Endothelial cell of umbilical vein (primary cell): Measurements from ENCODE around the gene NTRK1. TPM values are rescaled to one million over a fixed set of nuclear protein-coding genes. Genes with fewer than 3 reads are reported as not detected.

Source experiments
- BruUV-seq: library from RNA; stranded (reverse); fragments of 400-500 nt; replicated peaks from 2 replicates; lab custom pipeline; 2021; lab: Mats Ljungman, UMichigan
- CTCF ChIA-PET: fragments of 300-600, 350-600 bp; sonication (Branson Sonifier 250); formaldehyde crosslinking; loops from one replicate; lab custom pipeline; 2021; ENCODE audit warnings: antibody characterized with exemption, inconsistent platforms; lab: Charles Lee
- POLR2A ChIA-PET: fragments of 300-600, 350-600 bp; sonication (Branson Sonifier 250); formaldehyde crosslinking; loops from one replicate; lab custom pipeline; 2021; ENCODE audit warnings: antibody characterized with exemption, inconsistent platforms; lab: Charles Lee
- DNase-seq: peaks from one replicate; pipeline ENCODE4 v3.0.0-alpha.2; 2011; ENCODE audit warnings: low read depth, low spot score
- FAIRE-seq: peaks from 2 replicates; lab custom pipeline; 2011; peaks lifted over from hg19 to GRCh38; lab: Jason Lieb, UNC
- H2AFZ ChIP-seq: 2 replicates; pipeline ENCODE4 v1.6.0; 2012; ENCODE audit warnings: low read depth, low read length, control low read depth, inconsistent platforms
- H3K27ac ChIP-seq: 2 replicates; pipeline ENCODE4 v1.5.1; 2011; ENCODE audit warnings: low read depth, mild to moderate bottlenecking, control low read depth, low read length, moderate library complexity; ENCODE audit not compliant: insufficient read depth
- H3K27me3 ChIP-seq, 2 experiments: 2 replicates each; pipeline versions ENCODE4 v1.6.0 to v1.6.1; 2011; ENCODE audit warnings: low read length in 2 of 2, mixed read lengths in 1 of 2; ENCODE audit not compliant: control insufficient read depth in 2 of 2, insufficient read depth in 2 of 2
- H3K36me3 ChIP-seq, 2 experiments: 2 replicates in 1 of 2; 3 replicates in 1 of 2; pipeline ENCODE4 v1.5.1; 2011; ENCODE audit warnings: low read length in 2 of 2, mild to moderate bottlenecking in 1 of 2, moderate library complexity in 1 of 2; ENCODE audit not compliant: control insufficient read depth in 2 of 2, insufficient read depth in 2 of 2; ENCODE audit errors: extremely low read depth in 1 of 2
- H3K4me1 ChIP-seq: 3 replicates; pipeline ENCODE4 v1.5.1; 2011; ENCODE audit warnings: mild to moderate bottlenecking, low read length; ENCODE audit not compliant: control insufficient read depth, insufficient read depth; ENCODE audit errors: extremely low read depth
- H3K4me2 ChIP-seq: 2 replicates; pipeline ENCODE4 v1.6.1; 2011; ENCODE audit warnings: low read length, control low read depth, mixed read lengths; ENCODE audit not compliant: insufficient read depth
- H3K4me3 ChIP-seq, 3 experiments: fragments of 200-600 bp in 1 of 3; sonication (generic), shearing (Covaris generic) in 1 of 3; replicated peaks in 1 of 3; 2 replicates each; pipeline ENCODE4 v1.5.1; 2011 to 2016; ENCODE audit warnings: control low read depth in 3 of 3, low read length in 3 of 3, mild to moderate bottlenecking in 2 of 3, inconsistent platforms in 1 of 3, low read depth in 1 of 3, moderate library complexity in 1 of 3; ENCODE audit not compliant: insufficient read depth in 1 of 3
- H3K79me2 ChIP-seq: 2 replicates; pipeline ENCODE4 v1.6.0; 2012; ENCODE audit warnings: low read length, inconsistent platforms; ENCODE audit not compliant: control insufficient read depth, insufficient read depth
- H3K9ac ChIP-seq: replicated peaks from 2 replicates; pipeline ENCODE3; 2011; ENCODE audit warnings: low read length, control low read depth; ENCODE audit not compliant: insufficient read depth; ENCODE audit errors: extremely low read depth
- H3K9me1 ChIP-seq: replicated peaks from 3 replicates; pipeline ENCODE4 v1.6.0; 2011; ENCODE audit warnings: mild to moderate bottlenecking, low read length; ENCODE audit not compliant: control insufficient read depth, insufficient read depth; ENCODE audit errors: extremely low read depth
- H3K9me3 ChIP-seq: replicated peaks from 2 replicates; pipeline ENCODE4 v1.5.1; 2012; ENCODE audit warnings: low read length, inconsistent platforms; ENCODE audit not compliant: control insufficient read depth, insufficient read depth
- H4K20me1 ChIP-seq: replicated peaks from 2 replicates; pipeline ENCODE3; 2011; ENCODE audit warnings: mild to moderate bottlenecking, low read length; ENCODE audit not compliant: control insufficient read depth, insufficient read depth; ENCODE audit errors: extremely low read depth
- EZH2 ChIP-seq: IDR thresholded peaks from 2 replicates; pipeline ENCODE4 v1.6.1; 2012; ENCODE audit warnings: borderline replicate concordance, low read depth, mild to moderate bottlenecking, moderate library complexity, low read length, inconsistent platforms; ENCODE audit not compliant: severe bottlenecking
- FOS ChIP-seq: IDR thresholded peaks from 2 replicates; pipeline ENCODE4 v1.6.1; 2011; ENCODE audit warnings: mild to moderate bottlenecking, low read length, moderate library complexity, borderline replicate concordance; ENCODE audit not compliant: insufficient read depth
- GATA2 ChIP-seq: IDR thresholded peaks from 2 replicates; pipeline ENCODE4 v1.7.0; 2011; ENCODE audit warnings: low read depth, mild to moderate bottlenecking, moderate library complexity, mixed read lengths, low read length; ENCODE audit not compliant: insufficient read length, insufficient read depth
- JUN ChIP-seq: IDR thresholded peaks from 2 replicates; pipeline ENCODE4 v1.6.1; 2011; ENCODE audit warnings: borderline replicate concordance, low read depth; ENCODE audit not compliant: insufficient read length, insufficient read depth
- MYC ChIP-seq: IDR thresholded peaks from one replicate; pipeline ENCODE4 v1.6.1; 2011; ENCODE audit warnings: mild to moderate bottlenecking, low read depth, low read length
- POLR2A ChIP-seq: IDR thresholded peaks from 2 replicates; pipeline ENCODE4 v1.6.1; 2012; ENCODE audit warnings: low read depth, mild to moderate bottlenecking, control low read depth, low read length
- dilution Hi-C: fragments of 300-500 bp; cut with MboI; formaldehyde crosslinking; loops from one replicate; pipeline ENCODE4 v1.15.0; 2019; ENCODE audit warnings: low sequenced_read_pairs; ENCODE audit not compliant: extremely low pct_ligation_motif_present
- intact Hi-C: fragments of 100-400 bp; cut with micrococcal nuclease; formaldehyde crosslinking; loops from one replicate; pipeline ENCODE4 v1.10.0; 2022
- polyA plus RNA-seq, 4 experiments: library from polyadenylated mRNA; depleted of rRNA in 3 of 4; stranded (reverse) in 3 of 4; unstranded in 1 of 4; fragments of >200 nt; gene quantifications; 2 replicates each; pipeline versions ENCODE4 v1.2.1 to v1.2.3, GENCODE V29; 2011 to 2012; ENCODE audit warnings: missing spikeins in 1 of 4
- total RNA-seq: library from RNA; stranded (reverse); gene quantifications from 2 replicates; pipeline ENCODE4 v1.2.3, GENCODE V29; 2021
- TF ChIP-seq, protein P1 (sequence below), 2 donors: IDR thresholded peaks; 1 replicate in 1 of 2; 2 replicates in 1 of 2; pipeline ENCODE4 v1.5.1; 2011; ENCODE audit warnings: low read length in 2 of 2, mild to moderate bottlenecking in 2 of 2, moderate library complexity in 2 of 2, control low read depth in 1 of 2, inconsistent platforms in 1 of 2, low read depth in 1 of 2; ENCODE audit not compliant: insufficient read depth in 1 of 2; ENCODE audit errors: extremely low read depth in 1 of 2
- TF ChIP-seq, protein P2 (sequence below): IDR thresholded peaks from 2 replicates; pipeline ENCODE4 v1.6.1; 2011; ENCODE audit not compliant: insufficient read depth, insufficient read length

The NTRK1 gene
- total and polyA plus RNA-seq, 2 donors (not counting 3 experiments of a cell fraction or from before 2014, with no cell fraction given): 0.07 TPM; not detected in 1

GRCh38 chr1:156912310-156912709, 51.6 kb downstream of the NTRK1 start:
- H3K4me2 ChIP-seq: no peak overlapping the region
- H3K9me3 ChIP-seq: no peaks in the 10 kb centered on the region
- no peaks in the 10 kb centered on the region for H3K9me1 ChIP-seq
- DNase-seq (no peak), FAIRE-seq (no peak)
- POLR2A ChIA-PET: no interaction called here
- H3K36me3 ChIP-seq: peaks cover 8 to 69% of the 10 kb centered on the region in 2 experiments
- no TSS peak for BruUV-seq
- peaks cover 4% of the 10 kb centered on the region for H3K4me1 ChIP-seq
- TF ChIP-seq MYC (no peak), POLR2A (peak; percentile 27), FOS (no peak), GATA2 (no peak), EZH2 (no peak), JUN (no peak)
- TF ChIP-seq, protein P1, sequence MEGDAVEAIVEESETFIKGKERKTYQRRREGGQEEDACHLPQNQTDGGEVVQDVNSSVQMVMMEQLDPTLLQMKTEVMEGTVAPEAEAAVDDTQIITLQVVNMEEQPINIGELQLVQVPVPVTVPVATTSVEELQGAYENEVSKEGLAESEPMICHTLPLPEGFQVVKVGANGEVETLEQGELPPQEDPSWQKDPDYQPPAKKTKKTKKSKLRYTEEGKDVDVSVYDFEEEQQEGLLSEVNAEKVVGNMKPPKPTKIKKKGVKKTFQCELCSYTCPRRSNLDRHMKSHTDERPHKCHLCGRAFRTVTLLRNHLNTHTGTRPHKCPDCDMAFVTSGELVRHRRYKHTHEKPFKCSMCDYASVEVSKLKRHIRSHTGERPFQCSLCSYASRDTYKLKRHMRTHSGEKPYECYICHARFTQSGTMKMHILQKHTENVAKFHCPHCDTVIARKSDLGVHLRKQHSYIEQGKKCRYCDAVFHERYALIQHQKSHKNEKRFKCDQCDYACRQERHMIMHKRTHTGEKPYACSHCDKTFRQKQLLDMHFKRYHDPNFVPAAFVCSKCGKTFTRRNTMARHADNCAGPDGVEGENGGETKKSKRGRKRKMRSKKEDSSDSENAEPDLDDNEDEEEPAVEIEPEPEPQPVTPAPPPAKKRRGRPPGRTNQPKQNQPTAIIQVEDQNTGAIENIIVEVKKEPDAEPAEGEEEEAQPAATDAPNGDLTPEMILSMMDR (IDR thresholded peaks at IDR 0.05; ENCODE audit: extremely low read depth in 1 of 2, insufficient read depth in 1 of 2, low read depth in 1 of 2, low read length in 2 of 2): no peak
- TF ChIP-seq, protein P2, sequence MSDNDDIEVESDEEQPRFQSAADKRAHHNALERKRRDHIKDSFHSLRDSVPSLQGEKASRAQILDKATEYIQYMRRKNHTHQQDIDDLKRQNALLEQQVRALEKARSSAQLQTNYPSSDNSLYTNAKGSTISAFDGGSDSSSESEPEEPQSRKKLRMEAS: no peak
- no peak overlapping the region for H3K9ac ChIP-seq
- H3K4me3 ChIP-seq: no peak overlapping the region
- dilution Hi-C loops (no loop called here), intact Hi-C loops (no loop called here)
- CTCF ChIA-PET: interaction anchor here (0.8 to 2.1 kb wide), 8 partner anchors 8 to 22 kb away, joined by 3 to 10 read pairs (median 4); partner anchors contain the start of gene LRRC71
- no peaks in the 10 kb centered on the region for H3K27me3 ChIP-seq
- no peak overlapping the region for H2AFZ ChIP-seq
- no peaks in the 10 kb centered on the region for H4K20me1 ChIP-seq
- H3K27ac ChIP-seq: no peak overlapping the region
- peaks cover 30% of the 10 kb centered on the region for H3K79me2 ChIP-seq
